PC-3 (cell line): Measurements from ENCODE around the gene HASPIN. TPM values are rescaled to one million over a fixed set of nuclear protein-coding genes. Genes with fewer than 3 reads are reported as not detected.
A peak's percentile ranks its signal among the peaks of the same experiment; 100 is the strongest.

Experiments used
- ATAC-seq: fragments of 200-7000 bp; cut with Tn5 transposase; 2 replicates; pipeline ENCODE4 v1.9.1; 2020; ENCODE audit warnings: mild to moderate bottlenecking, moderate library complexity
- BruUV-seq: library from RNA; stranded (reverse); fragments of 400-500 nt; replicated peaks from 2 replicates; lab custom pipeline; 2021; lab: Mats Ljungman, UMichigan
- CTCF ChIA-PET: fragments of 300-600 bp; sonication (Branson Sonifier 250); formaldehyde crosslinking; loops from one replicate; lab custom pipeline; 2022; ENCODE audit warnings: antibody characterized with exemption; lab: Charles Lee
- POLR2A ChIA-PET: fragments of 300-600 bp; sonication (Branson Sonifier 250); formaldehyde crosslinking; loops from one replicate; lab custom pipeline; 2022; ENCODE audit warnings: antibody characterized with exemption; ENCODE audit not compliant: unreplicated experiment; lab: Charles Lee
- DNase-seq: peaks from one replicate; pipeline ENCODE4 v3.0.0-alpha.2; 2015
- H2AFZ ChIP-seq: fragments of 300-600 bp; sonication (generic); 2 replicates; pipeline ENCODE4 v1.6.0; 2016; ENCODE audit warnings: antibody characterized with exemption, low read length
- H3F3A ChIP-seq: fragments of 300-600 bp; sonication (generic); one replicate; pipeline ENCODE4 v1.6.0; 2017; ENCODE audit warnings: antibody characterized with exemption, low read length, control low read depth, mild to moderate bottlenecking; ENCODE audit not compliant: unreplicated experiment
- H3K27ac ChIP-seq: fragments of 300-600 bp; sonication (generic); 2 replicates; pipeline ENCODE4 v1.5.1; 2016; ENCODE audit warnings: mild to moderate bottlenecking, low read length
- H3K27me3 ChIP-seq: fragments of 300-600 bp; sonication (generic); 2 replicates; pipeline ENCODE4 v1.6.1; 2016; ENCODE audit warnings: low read length, mixed read lengths
- H3K36me3 ChIP-seq: fragments of 300-600 bp; sonication (generic); 2 replicates; pipeline ENCODE4 v1.6.1; 2016; ENCODE audit warnings: low read depth, mixed run types, low read length, mixed read lengths
- H3K4me1 ChIP-seq: fragments of 300-600 bp; sonication (generic); 2 replicates; pipeline ENCODE4 v1.5.1; 2016; ENCODE audit warnings: low read length; ENCODE audit not compliant: insufficient read depth
- H3K4me2 ChIP-seq: fragments of 300-600 bp; sonication (generic); 2 replicates; pipeline ENCODE4 v1.6.0; 2016; ENCODE audit warnings: low read length
- H3K4me3 ChIP-seq: fragments of 300-600 bp; sonication (generic); 2 replicates; pipeline ENCODE4 v1.5.1; 2016; ENCODE audit warnings: mild to moderate bottlenecking, low read length, mixed read lengths
- H3K79me2 ChIP-seq: fragments of 300-600 bp; sonication (generic); 2 replicates; pipeline ENCODE4 v1.6.1; 2017; ENCODE audit warnings: low read length, mixed read lengths
- H3K9ac ChIP-seq: fragments of 300-600 bp; sonication (generic); 2 replicates; pipeline ENCODE4 v1.6.0; 2016; ENCODE audit warnings: mild to moderate bottlenecking, low read length
- H3K9me2 ChIP-seq: fragments of 300-600 bp; sonication (generic); replicated peaks from 2 replicates; pipeline ENCODE4 v1.6.1; 2016; ENCODE audit warnings: mixed run types, low read length, mixed read lengths
- H3K9me3 ChIP-seq: fragments of 300-600 bp; sonication (generic); 2 replicates; pipeline ENCODE4 v1.6.1; 2016; ENCODE audit warnings: low read length, mixed read lengths
- H4K20me1 ChIP-seq: fragments of 300-600 bp; sonication (generic); 2 replicates; pipeline ENCODE4 v1.6.1; 2016; ENCODE audit warnings: low read length, mixed read lengths
- CTCF ChIP-seq: fragments of 300-600 bp; sonication (generic); conservative IDR thresholded peaks from 2 replicates; pipeline ENCODE4 v1.5.1; 2017; ENCODE audit warnings: antibody characterized with exemption, low read depth, mild to moderate bottlenecking, low read length
- EZH2 ChIP-seq: fragments of 300-600 bp; sonication (generic); IDR thresholded peaks from one replicate; pipeline ENCODE4 v1.6.1; 2017; ENCODE audit warnings: antibody characterized with exemption, mild to moderate bottlenecking, low read length; ENCODE audit not compliant: unreplicated experiment
- EZH2phosphoT487 ChIP-seq: fragments of 300-600 bp; sonication (generic); IDR thresholded peaks from 2 replicates; pipeline ENCODE4 v1.6.1; 2018; ENCODE audit warnings: mild to moderate bottlenecking, antibody characterized with exemption, low read length, borderline replicate concordance
- intact Hi-C: fragments of 100-400 bp; cut with micrococcal nuclease; formaldehyde crosslinking; loops from 2 replicates; pipeline ENCODE4 v1.9.0; 2023
- total RNA-seq: library from RNA; depleted of rRNA; stranded (reverse); fragments of >200 nt; gene quantifications from 2 replicates; pipeline ENCODE4 v1.2.3, GENCODE V29; 2014

HASPIN gene
- total RNA-seq, 1 experiment from 2014 or later, result 10.6 TPM

GRCh38 chr17:3754458-3755334 lies 31.0 kb downstream of the HASPIN start:
- peak overlapping the region; percentile 69 for H3K9ac ChIP-seq
- no peaks in the 10 kb centered on the region for H3K27me3 ChIP-seq

GRCh38 chr17:3755335-3756030 lies 31.8 kb downstream of the HASPIN start:
- ChIA-PET POLR2A (interaction anchor here (0.6 kb wide), 1 partner anchor 119 kb away, joined by 3 read pairs; the partner anchor contains the start of gene CTNS), CTCF (interaction anchor here (0.6 kb wide), 2 partner anchors 18 to 32 kb away, joined by 3 to 4 read pairs; partner anchors contain the start of gene HASPIN)
- Histone ChIP-seq H3K36me3 (no peaks in the 10 kb centered on the region), H3K79me2 (no peaks in the 10 kb centered on the region), H3K27me3 (no peaks in the 10 kb centered on the region), H3K4me3 (peak overlapping the region; percentile 69), H3K9me3 (no peaks in the 10 kb centered on the region), H3K4me1 (peaks cover 4% of the 10 kb centered on the region; the same call in 1 of the 2 replicates), H3K27ac (no peak overlapping the region), H3F3A (no peaks in the 10 kb centered on the region), H2AFZ (peak overlapping the region; percentile 96), H3K9me2 (no peaks in the 10 kb centered on the region), H3K9ac (peak overlapping the region; percentile 69), H4K20me1 (no peaks in the 10 kb centered on the region), H3K4me2 (peak overlapping the region; percentile 94)
- no peak for TF ChIP-seq EZH2
- TF ChIP-seq CTCF, result no peak
- DNase-seq (no peak), ATAC-seq (no peak)
- intact Hi-C loops, result no loop called here
- BruUV-seq, result TSS peak; percentile 89

More at GRCh38 chr17:3754458-3755334, 31.0 kb downstream of the HASPIN start:
- H3K9me2 ChIP-seq, result no peaks in the 10 kb centered on the region
- no peak for TF ChIP-seq EZH2phosphoT487
- TF ChIP-seq CTCF, result no peak
- TF ChIP-seq EZH2, result no peak
- POLR2A ChIA-PET, result interaction anchor here (0.6 kb wide), 1 partner anchor 118 kb away, joined by 3 read pairs; the partner anchor contains the start of gene CTNS
- no peaks in the 10 kb centered on the region for H3K79me2 ChIP-seq
- H3F3A ChIP-seq, result no peaks in the 10 kb centered on the region
- peaks cover 4% of the 10 kb centered on the region; the same call in 1 of the 2 replicates for H3K4me1 ChIP-seq
- no peak overlapping the region for H3K27ac ChIP-seq
- H3K9me3 ChIP-seq, result no peaks in the 10 kb centered on the region
- no TSS peak for BruUV-seq
- H3K36me3 ChIP-seq, result no peaks in the 10 kb centered on the region
- no peaks in the 10 kb centered on the region for H4K20me1 ChIP-seq
- ATAC-seq, result peak; percentile 88
- peak overlapping the region; percentile 69 for H3K4me3 ChIP-seq
- CTCF ChIA-PET, result interaction anchor here (0.6 to 0.7 kb wide), 3 partner anchors 19 to 1353 kb away, joined by 3 to 4 read pairs (median 3); partner anchors contain the start of gene HASPIN
- peak overlapping the region; percentile 94 for H3K4me2 ChIP-seq
- DNase-seq, result peak; percentile 93
- intact Hi-C loops, result no loop called here
- peak overlapping the region; percentile 96 for H2AFZ ChIP-seq
